Esophagus muscularis mucosa (tissue), 4 donors: ENCODE data around the gene PSMD13.

Experiments
- EP300 ChIP-seq: sonication (generic); formaldehyde crosslinking; IDR thresholded peaks from one replicate; pipeline ENCODE4 v1.6.1; 2017; ENCODE audit warnings: antibody characterized with exemption
- POLR2A ChIP-seq: fragments of 450-650 bp; IDR thresholded peaks from one replicate; pipeline ENCODE4 v1.6.1; 2017; ENCODE audit warnings: antibody characterized with exemption, moderate library complexity, mild to moderate bottlenecking, low read depth
- POLR2AphosphoS5 ChIP-seq, 2 donors: sonication (generic); formaldehyde crosslinking; IDR thresholded peaks; one replicate each; pipeline ENCODE4 v1.6.1; 2017; ENCODE audit warnings: antibody characterized with exemption in 2 of 2
- TF ChIP-seq, protein P1 (sequence below), 3 experiments: fragments of 200-600 bp in 2 of 3; fragments of 450-650 bp in 1 of 3; sonication (generic) in 2 of 3; IDR thresholded peaks; one replicate each; pipeline ENCODE4 v1.5.1; 2017 to 2019; ENCODE audit warnings: antibody characterized with exemption in 3 of 3, mild to moderate bottlenecking in 2 of 3, moderate library complexity in 1 of 3

DNA sequence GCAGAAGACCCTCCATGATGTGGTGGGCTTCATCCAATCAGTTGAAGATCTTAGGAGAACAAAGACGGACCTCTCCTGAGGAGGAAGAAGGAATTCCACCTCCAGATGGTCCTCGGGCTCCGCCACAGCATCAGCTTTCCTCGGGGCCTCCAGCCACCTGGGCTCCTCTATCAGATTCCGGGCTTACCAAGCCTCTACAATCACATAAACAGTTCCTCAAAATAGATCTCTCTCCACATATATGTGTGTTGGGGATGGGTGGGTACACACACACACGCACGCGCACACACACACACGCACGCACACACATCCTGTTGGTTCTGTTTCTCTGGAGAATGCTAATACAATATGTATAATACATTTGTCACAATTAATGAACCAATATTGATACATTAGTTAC lies 22.6 kb downstream of the PSMD13 start:
- TF ChIP-seq POLR2A, result no peak
- no peak for TF ChIP-seq POLR2AphosphoS5 (IDR thresholded peaks at IDR 0.05)
- TF ChIP-seq, protein P1, sequence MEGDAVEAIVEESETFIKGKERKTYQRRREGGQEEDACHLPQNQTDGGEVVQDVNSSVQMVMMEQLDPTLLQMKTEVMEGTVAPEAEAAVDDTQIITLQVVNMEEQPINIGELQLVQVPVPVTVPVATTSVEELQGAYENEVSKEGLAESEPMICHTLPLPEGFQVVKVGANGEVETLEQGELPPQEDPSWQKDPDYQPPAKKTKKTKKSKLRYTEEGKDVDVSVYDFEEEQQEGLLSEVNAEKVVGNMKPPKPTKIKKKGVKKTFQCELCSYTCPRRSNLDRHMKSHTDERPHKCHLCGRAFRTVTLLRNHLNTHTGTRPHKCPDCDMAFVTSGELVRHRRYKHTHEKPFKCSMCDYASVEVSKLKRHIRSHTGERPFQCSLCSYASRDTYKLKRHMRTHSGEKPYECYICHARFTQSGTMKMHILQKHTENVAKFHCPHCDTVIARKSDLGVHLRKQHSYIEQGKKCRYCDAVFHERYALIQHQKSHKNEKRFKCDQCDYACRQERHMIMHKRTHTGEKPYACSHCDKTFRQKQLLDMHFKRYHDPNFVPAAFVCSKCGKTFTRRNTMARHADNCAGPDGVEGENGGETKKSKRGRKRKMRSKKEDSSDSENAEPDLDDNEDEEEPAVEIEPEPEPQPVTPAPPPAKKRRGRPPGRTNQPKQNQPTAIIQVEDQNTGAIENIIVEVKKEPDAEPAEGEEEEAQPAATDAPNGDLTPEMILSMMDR (IDR thresholded peaks at IDR 0.05), result no peak
- no peak for TF ChIP-seq EP300
